ENCODE data around the gene GSE1. TPM values are rescaled to one million over a fixed set of nuclear protein-coding genes. Genes with fewer than 3 reads are reported as not detected.

The GSE1 gene
- total RNA-seq, 1 experiment from 2014 or later = 90.2 TPM

DNA sequence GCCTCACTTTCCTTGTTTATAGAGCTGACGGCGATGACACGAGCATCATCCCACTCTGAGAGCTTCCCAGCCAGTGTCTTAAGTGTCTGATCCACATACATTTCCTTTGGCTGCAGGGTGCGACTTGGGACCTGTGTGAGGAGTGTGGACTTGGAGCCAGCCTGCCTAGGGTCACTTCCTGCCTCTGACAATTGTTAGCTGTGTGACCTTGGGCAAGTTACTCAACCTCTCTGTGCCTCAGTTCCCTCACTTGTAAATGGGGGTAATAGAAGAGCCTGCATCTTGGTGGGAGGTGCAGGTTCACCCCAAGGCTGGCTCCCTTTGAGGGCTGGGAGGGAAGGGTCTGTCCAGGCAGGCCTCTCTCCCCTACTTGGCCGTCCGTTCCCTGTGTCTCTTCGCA lies 27.4 kb upstream of the GSE1 start:
- Histone ChIP-seq H4K20me1 (ENCODE audit: insufficient read depth) (no peaks in the 10 kb centered on the region), H3K4me3 (replicated peaks in 1 of 2; ENCODE audit: low read depth in 1 of 2, low read length in 2 of 2) (no peak overlapping the region), H3K36me3 (ENCODE audit: control insufficient read depth in 1 of 2, insufficient read depth in 2 of 2, low read length in 2 of 2) (no peaks in the 10 kb centered on the region), H3K27ac (ENCODE audit: low read depth, low read length) (no peak overlapping the region), H3K4me2 (ENCODE audit: low read length) (no peak overlapping the region), H3K4me1 (ENCODE audit: control insufficient read depth in 1 of 2, insufficient read depth in 2 of 2, low read length in 2 of 2) (no peaks in the 10 kb centered on the region), H2AFZ (ENCODE audit: low read depth, low read length, poor library complexity, severe bottlenecking) (no peak overlapping the region), H3K9ac (ENCODE audit: low read length) (no peak overlapping the region), H3K79me2 (ENCODE audit: insufficient read depth, low read length) (no peaks in the 10 kb centered on the region), H3K9me3 (ENCODE audit: control insufficient read depth in 1 of 2, insufficient read depth in 1 of 2, low read depth in 1 of 2, low read length in 2 of 2) (peaks cover 0 to 5% of the 10 kb centered on the region in 2 experiments; a peak in 1 of 4 replicates), H3K9me2 (ENCODE audit: insufficient read depth) (no peaks in the 10 kb centered on the region), H3K27me3 (ENCODE audit: insufficient read depth, low read length) (no peaks in the 10 kb centered on the region)
- no TSS peak for BruUV-seq (replicated peaks)
- DNase-seq (ENCODE audit: low read depth, low spot score) (no peak), ATAC-seq (no peak)
- TF ChIP-seq EZH2phosphoT487 (IDR thresholded peaks at IDR 0.05; ENCODE audit: borderline replicate concordance) = no peak
- TF ChIP-seq TCF7L2 (IDR thresholded peaks at IDR 0.05; ENCODE audit: borderline replicate concordance, extremely low read depth, insufficient read depth, insufficient read length) = no peak
- no peak for TF ChIP-seq MAX (IDR thresholded peaks at IDR 0.05)
- no peak for TF ChIP-seq SRF (IDR thresholded peaks at IDR 0.05; ENCODE audit: low read depth)
- TF ChIP-seq, protein P1, sequence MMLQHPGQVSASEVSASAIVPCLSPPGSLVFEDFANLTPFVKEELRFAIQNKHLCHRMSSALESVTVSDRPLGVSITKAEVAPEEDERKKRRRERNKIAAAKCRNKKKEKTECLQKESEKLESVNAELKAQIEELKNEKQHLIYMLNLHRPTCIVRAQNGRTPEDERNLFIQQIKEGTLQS (IDR thresholded peaks at IDR 0.05) = no peak
- no peak for TF ChIP-seq JUND (IDR thresholded peaks at IDR 0.05)
- TF ChIP-seq ZNF274 (IDR thresholded peaks at IDR 0.05; ENCODE audit: low read depth, low read length) = no peak
- TF ChIP-seq, protein P2, sequence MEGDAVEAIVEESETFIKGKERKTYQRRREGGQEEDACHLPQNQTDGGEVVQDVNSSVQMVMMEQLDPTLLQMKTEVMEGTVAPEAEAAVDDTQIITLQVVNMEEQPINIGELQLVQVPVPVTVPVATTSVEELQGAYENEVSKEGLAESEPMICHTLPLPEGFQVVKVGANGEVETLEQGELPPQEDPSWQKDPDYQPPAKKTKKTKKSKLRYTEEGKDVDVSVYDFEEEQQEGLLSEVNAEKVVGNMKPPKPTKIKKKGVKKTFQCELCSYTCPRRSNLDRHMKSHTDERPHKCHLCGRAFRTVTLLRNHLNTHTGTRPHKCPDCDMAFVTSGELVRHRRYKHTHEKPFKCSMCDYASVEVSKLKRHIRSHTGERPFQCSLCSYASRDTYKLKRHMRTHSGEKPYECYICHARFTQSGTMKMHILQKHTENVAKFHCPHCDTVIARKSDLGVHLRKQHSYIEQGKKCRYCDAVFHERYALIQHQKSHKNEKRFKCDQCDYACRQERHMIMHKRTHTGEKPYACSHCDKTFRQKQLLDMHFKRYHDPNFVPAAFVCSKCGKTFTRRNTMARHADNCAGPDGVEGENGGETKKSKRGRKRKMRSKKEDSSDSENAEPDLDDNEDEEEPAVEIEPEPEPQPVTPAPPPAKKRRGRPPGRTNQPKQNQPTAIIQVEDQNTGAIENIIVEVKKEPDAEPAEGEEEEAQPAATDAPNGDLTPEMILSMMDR (IDR thresholded peaks at IDR 0.05 in 2 of 3, conservative IDR thresholded peaks at IDR 0.05 in 1 of 3; ENCODE audit: borderline replicate concordance in 1 of 3, insufficient read depth in 1 of 3, low read depth in 2 of 3, low read length in 2 of 3) = no peak
- TF ChIP-seq EZH2 (IDR thresholded peaks at IDR 0.05) = no peak
- no peak for TF ChIP-seq SP1 (IDR thresholded peaks at IDR 0.05; ENCODE audit: low read depth)
- TF ChIP-seq POLR2A (IDR thresholded peaks at IDR 0.05; ENCODE audit: borderline replicate concordance, extremely low read depth, insufficient read depth, insufficient read length) = no peak
- TF ChIP-seq CEBPB (IDR thresholded peaks at IDR 0.05; ENCODE audit: low read depth) = no peak
- no peak for TF ChIP-seq ZFX (IDR thresholded peaks at IDR 0.05)
- TF ChIP-seq EGR1 (IDR thresholded peaks at IDR 0.05; ENCODE audit: low read depth) = no peak
- no peak for TF ChIP-seq ELF1 (IDR thresholded peaks at IDR 0.05; ENCODE audit: borderline replicate concordance, low read depth)
- no peak for TF ChIP-seq POLR2AphosphoS5 (IDR thresholded peaks at IDR 0.05; ENCODE audit: low read depth, low read length)
- no peak for TF ChIP-seq YY1 (IDR thresholded peaks at IDR 0.05; ENCODE audit: extremely low read depth, insufficient replicate concordance, low read depth, low read length)
- no peak for TF ChIP-seq CBX3 (IDR thresholded peaks at IDR 0.05; ENCODE audit: low read depth)
- intact Hi-C loops (cut with micrococcal nuclease) = no loop called here
- ChIA-PET RAD21 (ENCODE audit: low non-redundant PET in 1 of 2, low total read pairs in 2 of 2, uncharacterized antibody in 2 of 2, unreplicated experiment in 2 of 2) (no interaction called here), CTCF (no interaction called here), POLR2A (no interaction called here)
